GM19035 (cell line): ENCODE measurements around the gene GOLGA8O.
"Not testable (repeated sequence)": the region's sequence is repeated elsewhere in the genome, so short reads cannot be mapped to it uniquely, and the experiment has no call there.

Experiments
- ATAC-seq: cut with Tn5 transposase; IDR thresholded peaks from one replicate; pipeline ENCODE4 v1.9.1; 2021; ENCODE audit not compliant: unreplicated experiment

Gene GOLGA8O

DNA sequence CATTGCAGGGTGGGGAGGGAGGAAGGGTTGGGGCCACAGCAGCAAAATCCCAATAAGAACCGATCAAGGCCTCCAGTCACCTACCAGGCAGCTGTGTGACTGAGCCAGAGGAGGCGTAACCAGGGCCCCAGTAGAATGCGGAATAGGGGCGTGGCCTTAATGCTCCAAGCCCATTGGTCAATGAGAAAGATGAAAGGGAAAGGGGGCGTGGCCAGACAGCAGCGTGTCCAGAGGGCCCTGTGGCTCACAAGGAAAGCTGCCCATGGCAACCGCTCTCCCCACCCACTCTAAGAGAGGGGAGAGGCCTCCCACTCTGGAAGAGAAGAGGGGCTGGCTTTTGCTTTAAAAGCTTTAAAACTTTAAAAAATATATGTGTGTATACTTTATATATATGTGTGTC, at the start of gene GOLGA8O:
Gene GOLGA8O (minus strand): TSS at position 101 of the 400 bp plus-strand sequence. CDS start 98 bp downstream, at position 3.
- ATAC-seq, result not testable (repeated sequence)

- not testable (repeated sequence) for ATAC-seq
These were observed 48.8 kb upstream of the GOLGA8O start for GRCh38 chr15:32504152-32504811.

- not testable (repeated sequence) for ATAC-seq
These were observed 47.5 kb upstream of the GOLGA8O start for GRCh38 chr15:32502946-32503345.

DNA sequence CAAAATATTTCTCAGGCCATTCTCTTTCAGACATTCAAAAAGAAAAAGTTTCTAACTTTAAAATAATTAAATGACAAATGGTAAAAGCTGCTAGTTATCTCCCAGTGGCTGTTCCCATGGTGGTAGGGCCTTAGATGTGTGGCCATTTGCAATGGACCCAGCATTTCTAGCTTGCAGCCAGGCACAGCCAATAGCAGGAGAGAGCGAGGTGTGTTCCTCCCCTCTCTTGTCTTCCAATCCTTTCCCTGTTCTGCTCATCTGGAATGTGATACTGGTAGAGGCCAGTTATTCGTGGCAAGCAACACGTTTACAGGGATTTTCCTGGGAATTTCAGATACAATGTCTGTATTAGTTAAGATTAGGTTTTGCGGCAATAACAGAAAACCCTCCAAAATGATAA, 37.3 kb upstream of the GOLGA8O start:
- not testable (repeated sequence) for ATAC-seq

DNA sequence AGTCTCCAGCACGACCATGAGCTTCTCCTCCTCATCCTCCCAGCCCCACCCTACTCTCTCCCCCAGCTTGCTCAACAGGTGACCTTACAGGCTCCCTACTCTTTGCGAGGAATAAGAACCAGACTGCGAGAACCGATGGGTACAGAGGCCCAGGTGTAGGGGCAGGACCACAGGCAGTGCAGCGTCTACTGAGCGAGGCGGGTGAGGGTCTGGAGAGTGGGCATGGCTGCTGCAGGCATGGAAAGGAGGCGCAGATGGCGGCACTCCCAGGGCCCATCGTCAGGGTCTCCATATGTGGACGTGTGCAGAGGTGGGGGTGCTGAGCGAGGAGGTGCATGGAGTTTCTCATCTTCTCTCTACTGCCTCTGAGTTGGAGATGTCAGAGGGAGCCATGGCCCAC, 31.0 kb upstream of the GOLGA8O start:
- not testable (repeated sequence) for ATAC-seq

GRCh38 chr15:32483377-32483776, 27.9 kb upstream of the GOLGA8O start:
- ATAC-seq, result not testable (repeated sequence)

DNA sequence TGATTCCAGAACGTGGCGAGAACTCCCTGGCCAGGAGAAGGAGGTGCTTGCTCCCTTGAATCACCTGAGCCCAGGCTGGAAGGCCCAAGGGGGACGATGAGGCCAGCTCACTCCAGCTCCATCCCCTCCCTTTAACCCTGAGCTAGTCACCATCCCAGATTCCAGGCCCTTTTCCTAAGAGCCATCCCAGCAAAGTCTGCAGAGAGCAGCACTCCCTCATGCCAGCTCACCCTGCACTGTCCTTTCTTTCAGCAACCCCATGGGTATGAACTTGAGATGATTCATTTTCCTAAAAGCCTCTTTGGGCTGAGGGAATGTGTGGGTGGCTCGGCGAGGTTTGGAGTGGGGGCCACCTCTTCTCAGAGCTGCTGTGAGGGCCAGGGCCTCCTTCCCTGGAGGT, 26.2 kb upstream of the GOLGA8O start:
- not testable (repeated sequence) for ATAC-seq

GRCh38 chr15:32468076-32468475, 12.6 kb upstream of the GOLGA8O start:
- ATAC-seq, result not testable (repeated sequence)

GRCh38 chr15:32440445-32440977, 14.9 kb downstream of the GOLGA8O start:
- ATAC-seq, result not testable (repeated sequence)

DNA sequence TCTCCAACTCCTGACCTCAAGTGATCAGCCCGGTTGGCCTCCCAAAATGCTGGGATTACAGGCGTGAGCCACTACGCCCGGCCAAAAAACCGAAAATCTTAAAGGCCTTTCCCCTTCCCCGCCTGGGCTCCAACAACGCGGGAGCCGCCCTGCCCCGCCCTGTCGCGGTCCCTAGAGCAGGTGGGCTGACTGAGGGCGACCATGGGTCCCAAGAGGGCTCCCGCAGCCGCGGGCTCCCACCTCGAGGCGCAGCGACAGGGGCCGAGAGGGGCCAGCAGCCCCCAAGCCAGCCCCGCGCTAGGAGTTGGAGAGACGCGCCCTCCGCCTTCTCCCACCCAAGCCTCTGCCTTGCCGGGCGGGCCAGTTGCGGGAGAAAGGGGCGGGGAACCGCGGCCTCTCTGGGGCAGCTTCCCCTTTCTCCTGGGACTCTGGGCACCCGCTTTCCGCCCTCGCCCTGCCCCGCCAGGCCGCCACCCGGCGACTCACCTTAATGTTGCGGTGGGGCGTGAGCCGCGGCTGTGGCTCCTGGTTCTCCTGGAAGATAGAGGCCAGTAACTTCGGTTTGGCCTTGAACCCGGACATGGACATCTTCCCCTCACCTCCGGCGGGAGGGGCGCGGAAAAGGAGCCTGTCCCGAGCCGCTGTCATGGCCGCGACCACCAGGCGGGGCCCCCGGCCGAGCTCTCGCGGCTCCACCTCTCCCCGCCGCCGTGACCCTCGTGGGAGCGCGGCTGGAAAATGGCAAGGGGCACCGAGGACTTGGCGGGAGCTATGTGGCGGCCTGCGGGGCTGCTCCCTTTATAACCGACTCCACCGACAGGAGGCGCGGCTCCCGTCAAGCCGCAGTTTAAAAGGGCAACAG, 21.1 kb downstream of the GOLGA8O start:
- not testable (repeated sequence) for ATAC-seq

GRCh38 chr15:32427635-32428034, 27.8 kb downstream of the GOLGA8O start:
- ATAC-seq, result not testable (repeated sequence)

DNA sequence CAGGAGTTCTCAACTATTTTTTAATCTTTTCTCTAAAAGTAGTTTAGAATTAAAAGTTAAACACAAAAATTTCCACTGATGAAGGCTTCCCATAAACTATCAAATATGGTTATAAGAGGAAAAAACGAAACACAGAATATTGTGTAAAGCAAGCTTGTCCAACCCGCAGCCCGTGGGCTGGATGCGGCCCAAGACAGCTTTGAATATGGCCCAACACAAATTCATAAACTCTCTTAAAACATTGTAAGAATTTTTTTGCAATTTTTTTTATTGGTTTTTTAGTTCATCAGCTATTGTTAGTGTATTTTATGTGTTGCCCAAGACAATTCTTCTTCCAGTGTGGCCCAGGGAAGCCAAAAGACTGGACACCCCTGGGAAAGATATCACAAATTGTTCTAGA, 28.9 kb downstream of the GOLGA8O start:
- not testable (repeated sequence) for ATAC-seq

- not testable (repeated sequence) for ATAC-seq
These were observed 47.5 kb downstream of the GOLGA8O start for GRCh38 chr15:32407903-32408302.

DNA sequence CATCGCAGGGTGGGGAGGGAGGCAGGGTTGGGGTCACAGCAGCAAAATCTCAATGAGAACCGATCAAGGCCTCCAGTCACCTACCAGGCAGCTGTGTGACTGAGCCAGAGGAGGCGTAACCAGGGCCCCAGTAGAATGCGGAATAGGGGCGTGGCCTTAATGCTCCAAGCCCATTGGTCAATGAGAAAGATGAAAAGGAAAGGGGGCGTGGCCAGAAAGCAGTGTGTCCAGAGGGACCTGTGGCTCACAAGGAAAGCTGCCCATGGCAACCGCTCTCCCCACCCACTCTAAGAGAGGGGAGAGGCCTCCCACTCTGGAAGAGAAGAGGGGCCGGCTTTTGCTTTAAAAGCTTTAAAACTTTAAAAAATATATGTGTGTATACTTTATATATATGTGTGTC, 52.2 kb downstream of the GOLGA8O start, which contains the start of gene GOLGA8K:
Gene GOLGA8K (minus strand): TSS at position 101 of the 400 bp plus-strand sequence. CDS start 98 bp downstream, at position 3.
- ATAC-seq, result not testable (repeated sequence)

DNA sequence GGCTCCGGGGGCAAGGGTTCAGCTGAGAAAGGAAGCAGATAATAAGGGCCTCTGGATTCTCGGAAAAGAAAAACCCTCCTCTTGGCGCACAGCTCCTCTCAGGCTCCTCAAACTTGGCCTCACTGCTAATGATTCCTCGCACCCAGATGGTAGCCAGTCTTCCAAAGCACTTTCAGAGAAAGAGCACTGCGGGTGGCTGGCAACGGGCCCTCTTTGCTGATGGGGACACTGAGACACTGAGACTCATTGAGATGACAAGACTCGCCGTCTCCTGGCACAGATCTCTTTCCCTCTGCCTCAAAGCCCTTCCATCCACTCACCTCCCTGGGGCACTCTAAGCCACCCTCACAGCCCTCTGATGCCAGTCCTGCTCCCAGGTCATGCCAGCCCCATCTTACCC, 58.9 kb downstream of the GOLGA8O start:
- not testable (repeated sequence) for ATAC-seq
